HepG2 (cell line): ENCODE measurements around the gene ARHGAP35. TPM values are rescaled to one million over a fixed set of nuclear protein-coding genes. Genes with fewer than 3 reads are reported as not detected.

ENCODE experiments used
- HIVEP1 ChIP-seq: sonication (generic); formaldehyde crosslinking; IDR thresholded peaks from 2 replicates; pipeline ENCODE4 v1.4.0; 2020; ENCODE audit warnings: mild to moderate bottlenecking, missing genetic modification reagents
- NFE2L1 ChIP-seq: sonication (generic); formaldehyde crosslinking; IDR thresholded peaks from 2 replicates; pipeline ENCODE4 v1.4.0; 2020; ENCODE audit warnings: missing genetic modification reagents, mild to moderate bottlenecking, borderline replicate concordance
- NFRKB ChIP-seq: fragments of 450-650 bp; IDR thresholded peaks from 2 replicates; pipeline ENCODE4 v1.6.1; 2017
- PHF5A ChIP-seq: IDR thresholded peaks from one replicate; pipeline ENCODE4 v1.6.1; 2018; ENCODE audit warnings: low read depth, missing genetic modification reagents; ENCODE audit not compliant: unreplicated experiment
- PHF8 ChIP-seq: sonication (generic); formaldehyde crosslinking; IDR thresholded peaks from 2 replicates; pipeline ENCODE4 v1.5.0; 2020; ENCODE audit warnings: missing genetic modification reagents
- PLRG1 ChIP-seq: fragments of 450-650 bp; conservative IDR thresholded peaks from 2 replicates; pipeline ENCODE4 v1.6.1; 2016
- TSC22D2 ChIP-seq: sonication (generic); formaldehyde crosslinking; IDR thresholded peaks from 2 replicates; pipeline ENCODE4 v1.5.1; 2020; ENCODE audit warnings: missing genetic modification reagents, mild to moderate bottlenecking, borderline replicate concordance
- ZNF225 ChIP-seq: sonication (generic); formaldehyde crosslinking; IDR thresholded peaks from 2 replicates; pipeline ENCODE4 v1.4.0; 2020; ENCODE audit warnings: mild to moderate bottlenecking, missing genetic modification reagents
- ZNF296 ChIP-seq: sonication (generic); formaldehyde crosslinking; conservative IDR thresholded peaks from 2 replicates; pipeline ENCODE4 v1.5.0; 2020; ENCODE audit warnings: mild to moderate bottlenecking, missing genetic modification reagents
- ZNF558 ChIP-seq: sonication (generic); formaldehyde crosslinking; IDR thresholded peaks from 2 replicates; pipeline ENCODE4 v1.9.0; 2022; ENCODE audit warnings: mild to moderate bottlenecking, missing genetic modification reagents, borderline replicate concordance
- ZNF674 ChIP-seq: sonication (generic); formaldehyde crosslinking; IDR thresholded peaks from 2 replicates; pipeline ENCODE4 v1.5.0; 2020; ENCODE audit warnings: low read depth, mild to moderate bottlenecking, missing genetic modification reagents
- ZNF724P ChIP-seq: sonication (generic); formaldehyde crosslinking; IDR thresholded peaks from 2 replicates; pipeline ENCODE4 v1.8.0; 2022; ENCODE audit warnings: missing genetic modification reagents, borderline replicate concordance
- polyA plus RNA-seq, 8 experiments: library from polyadenylated mRNA; depleted of rRNA in 3 of 8; stranded (reverse) in 7 of 8; unstranded in 1 of 8; fragments of >200 nt; fragmentation: Illumina TruSeq in 4 of 8; extraction: Trizol in 4 of 8; gene quantifications; 2 replicates each; pipeline versions ENCODE4 v1.2.1 to v1.2.3, GENCODE V29; 2011 to 2016; ENCODE audit warnings: low read depth in 4 of 8, missing spikeins in 1 of 8, mixed read lengths in 1 of 8; ENCODE audit not compliant: insufficient read depth in 1 of 8
- total RNA-seq, 5 experiments: library from RNA; depleted of rRNA; stranded (reverse); fragments of >200 nt; fragmentation: Illumina TruSeq; extraction: Trizol; gene quantifications; 2 replicates each; pipeline ENCODE4 v1.2.3, GENCODE V29; 2016; ENCODE audit warnings: low read depth in 1 of 5
- TF ChIP-seq, protein P1 (sequence below): sonication (generic); formaldehyde crosslinking; IDR thresholded peaks from 2 replicates; pipeline ENCODE4 v1.4.0; 2020; ENCODE audit warnings: missing genetic modification reagents
- TF ChIP-seq, protein P2 (sequence below): sonication (generic); formaldehyde crosslinking; conservative IDR thresholded peaks from 2 replicates; pipeline ENCODE4 v1.4.0; 2020; ENCODE audit warnings: missing genetic modification reagents
- TF ChIP-seq, protein P3 (sequence below), 2 experiments: sonication (generic) in 1 of 2; formaldehyde crosslinking in 1 of 2; IDR thresholded peaks; 2 replicates each; pipeline versions ENCODE4 v1.4.0 to v1.6.1; 2018 to 2020; ENCODE audit warnings: missing genetic modification reagents in 2 of 2, borderline replicate concordance in 1 of 2, low read depth in 1 of 2, mild to moderate bottlenecking in 1 of 2, missing biosample characterization in 1 of 2
- TF ChIP-seq, protein P4 (sequence below): IDR thresholded peaks from 2 replicates; pipeline ENCODE4 v1.6.1; 2016; ENCODE audit warnings: low read depth, control low read depth

ARHGAP35 gene
- total and polyA plus RNA-seq, 2 of the 13 experiments (the other 11 are each of a cell fraction or from before 2014, with no cell fraction given) = 30.1 to 30.2 TPM

DNA sequence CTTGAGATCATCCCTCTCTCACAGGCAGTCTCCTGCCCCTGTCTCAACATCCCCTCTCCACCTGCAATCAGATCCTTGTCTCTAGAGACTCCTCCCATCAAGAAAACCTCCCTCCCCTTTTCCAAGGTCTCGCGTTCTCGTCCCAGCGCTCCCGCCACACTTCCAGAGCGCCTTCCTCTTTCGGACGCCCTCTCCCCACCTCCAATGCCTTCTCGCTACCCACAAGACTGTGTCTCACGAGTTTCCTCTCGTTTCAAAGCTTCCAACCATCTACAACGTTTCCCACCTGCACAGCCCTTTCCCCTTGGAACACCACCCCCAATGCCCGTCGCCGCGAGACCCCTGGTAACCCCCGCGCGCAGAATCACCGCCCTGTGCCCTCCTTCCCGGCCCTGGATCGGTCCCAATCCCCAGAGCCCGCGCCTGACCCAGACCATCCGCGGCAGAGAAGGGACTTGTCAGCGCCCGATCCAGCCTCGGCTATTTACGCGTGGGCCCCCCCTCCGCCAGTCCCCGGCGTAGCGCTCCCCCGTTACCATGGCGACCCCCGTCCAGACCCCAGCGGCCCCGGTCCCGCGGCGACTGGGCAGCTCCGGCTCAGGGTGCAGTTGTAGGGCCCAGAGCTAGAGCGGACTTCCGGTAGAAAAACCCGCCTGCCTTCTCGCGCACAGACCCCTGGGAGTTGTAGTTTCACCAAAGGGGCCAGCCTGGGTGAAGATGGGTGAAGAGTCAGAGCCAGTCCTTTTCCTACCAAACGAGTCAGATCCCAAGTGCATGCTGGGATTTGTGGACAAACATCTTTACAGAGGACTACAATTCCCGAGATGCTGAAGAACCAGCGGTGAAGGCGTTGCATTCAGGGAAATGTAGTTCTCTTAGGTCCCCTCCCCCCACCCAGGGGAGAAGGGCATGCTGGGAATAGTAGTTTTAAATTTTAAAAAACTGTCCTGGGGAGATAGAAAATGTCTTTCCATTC lies 10.3 kb upstream of the ARHGAP35 start, which contains the start of gene AP2S1 (continued):
- TF ChIP-seq, protein P1, sequence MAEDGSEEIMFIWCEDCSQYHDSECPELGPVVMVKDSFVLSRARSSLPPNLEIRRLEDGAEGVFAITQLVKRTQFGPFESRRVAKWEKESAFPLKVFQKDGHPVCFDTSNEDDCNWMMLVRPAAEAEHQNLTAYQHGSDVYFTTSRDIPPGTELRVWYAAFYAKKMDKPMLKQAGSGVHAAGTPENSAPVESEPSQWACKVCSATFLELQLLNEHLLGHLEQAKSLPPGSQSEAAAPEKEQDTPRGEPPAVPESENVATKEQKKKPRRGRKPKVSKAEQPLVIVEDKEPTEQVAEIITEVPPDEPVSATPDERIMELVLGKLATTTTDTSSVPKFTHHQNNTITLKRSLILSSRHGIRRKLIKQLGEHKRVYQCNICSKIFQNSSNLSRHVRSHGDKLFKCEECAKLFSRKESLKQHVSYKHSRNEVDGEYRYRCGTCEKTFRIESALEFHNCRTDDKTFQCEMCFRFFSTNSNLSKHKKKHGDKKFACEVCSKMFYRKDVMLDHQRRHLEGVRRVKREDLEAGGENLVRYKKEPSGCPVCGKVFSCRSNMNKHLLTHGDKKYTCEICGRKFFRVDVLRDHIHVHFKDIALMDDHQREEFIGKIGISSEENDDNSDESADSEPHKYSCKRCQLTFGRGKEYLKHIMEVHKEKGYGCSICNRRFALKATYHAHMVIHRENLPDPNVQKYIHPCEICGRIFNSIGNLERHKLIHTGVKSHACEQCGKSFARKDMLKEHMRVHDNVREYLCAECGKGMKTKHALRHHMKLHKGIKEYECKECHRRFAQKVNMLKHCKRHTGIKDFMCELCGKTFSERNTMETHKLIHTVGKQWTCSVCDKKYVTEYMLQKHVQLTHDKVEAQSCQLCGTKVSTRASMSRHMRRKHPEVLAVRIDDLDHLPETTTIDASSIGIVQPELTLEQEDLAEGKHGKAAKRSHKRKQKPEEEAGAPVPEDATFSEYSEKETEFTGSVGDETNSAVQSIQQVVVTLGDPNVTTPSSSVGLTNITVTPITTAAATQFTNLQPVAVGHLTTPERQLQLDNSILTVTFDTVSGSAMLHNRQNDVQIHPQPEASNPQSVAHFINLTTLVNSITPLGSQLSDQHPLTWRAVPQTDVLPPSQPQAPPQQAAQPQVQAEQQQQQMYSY (CRISPR knock-in tag) = peak; percentile 76
- TF ChIP-seq ZNF674 (CRISPR knock-in tag) (no peak), ZNF558 (CRISPR knock-in tag) (no peak), HIVEP1 (0 out of 2 replicates have a peak, but pooled peaks have one; percentile 51), NFRKB (no peak), TSC22D2 (no peak), ZNF724P (CRISPR knock-in tag) (no peak), PHF8 (peak; percentile 89), NFE2L1 (CRISPR knock-in tag) (no peak), ZNF296 (CRISPR knock-in tag) (no peak), PHF5A (CRISPR knock-in tag) (no peak), ZNF225 (CRISPR knock-in tag) (peak; percentile 74; the same call in 1 of the 2 replicates), PLRG1 (no peak)
- TF ChIP-seq, protein P2, sequence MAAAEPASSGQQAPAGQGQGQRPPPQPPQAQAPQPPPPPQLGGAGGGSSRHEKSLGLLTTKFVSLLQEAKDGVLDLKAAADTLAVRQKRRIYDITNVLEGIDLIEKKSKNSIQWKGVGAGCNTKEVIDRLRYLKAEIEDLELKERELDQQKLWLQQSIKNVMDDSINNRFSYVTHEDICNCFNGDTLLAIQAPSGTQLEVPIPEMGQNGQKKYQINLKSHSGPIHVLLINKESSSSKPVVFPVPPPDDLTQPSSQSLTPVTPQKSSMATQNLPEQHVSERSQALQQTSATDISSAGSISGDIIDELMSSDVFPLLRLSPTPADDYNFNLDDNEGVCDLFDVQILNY = no peak
- TF ChIP-seq, protein P3, sequence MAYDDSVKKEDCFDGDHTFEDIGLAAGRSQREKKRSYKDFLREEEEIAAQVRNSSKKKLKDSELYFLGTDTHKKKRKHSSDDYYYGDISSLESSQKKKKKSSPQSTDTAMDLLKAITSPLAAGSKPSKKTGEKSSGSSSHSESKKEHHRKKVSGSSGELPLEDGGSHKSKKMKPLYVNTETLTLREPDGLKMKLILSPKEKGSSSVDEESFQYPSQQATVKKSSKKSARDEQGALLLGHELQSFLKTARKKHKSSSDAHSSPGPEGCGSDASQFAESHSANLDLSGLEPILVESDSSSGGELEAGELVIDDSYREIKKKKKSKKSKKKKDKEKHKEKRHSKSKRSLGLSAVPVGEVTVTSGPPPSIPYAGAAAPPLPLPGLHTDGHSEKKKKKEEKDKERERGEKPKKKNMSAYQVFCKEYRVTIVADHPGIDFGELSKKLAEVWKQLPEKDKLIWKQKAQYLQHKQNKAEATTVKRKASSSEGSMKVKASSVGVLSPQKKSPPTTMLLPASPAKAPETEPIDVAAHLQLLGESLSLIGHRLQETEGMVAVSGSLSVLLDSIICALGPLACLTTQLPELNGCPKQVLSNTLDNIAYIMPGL (CRISPR knock-in tag; IDR thresholded peaks at IDR 0.05; ENCODE audit: borderline replicate concordance in 1 of 2, low read depth in 1 of 2) = peak in 1 of 2 experiments; percentile 81; a peak in 2 of 4 replicates
- TF ChIP-seq, protein P4, sequence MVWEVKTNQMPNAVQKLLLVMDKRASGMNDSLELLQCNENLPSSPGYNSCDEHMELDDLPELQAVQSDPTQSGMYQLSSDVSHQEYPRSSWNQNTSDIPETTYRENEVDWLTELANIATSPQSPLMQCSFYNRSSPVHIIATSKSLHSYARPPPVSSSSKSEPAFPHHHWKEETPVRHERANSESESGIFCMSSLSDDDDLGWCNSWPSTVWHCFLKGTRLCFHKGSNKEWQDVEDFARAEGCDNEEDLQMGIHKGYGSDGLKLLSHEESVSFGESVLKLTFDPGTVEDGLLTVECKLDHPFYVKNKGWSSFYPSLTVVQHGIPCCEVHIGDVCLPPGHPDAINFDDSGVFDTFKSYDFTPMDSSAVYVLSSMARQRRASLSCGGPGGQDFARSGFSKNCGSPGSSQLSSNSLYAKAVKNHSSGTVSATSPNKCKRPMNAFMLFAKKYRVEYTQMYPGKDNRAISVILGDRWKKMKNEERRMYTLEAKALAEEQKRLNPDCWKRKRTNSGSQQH (CRISPR knock-in tag) = no peak
